Heart left ventricle (tissue), 16 donors: ENCODE measurements around the gene ATP7B. TPM values are rescaled to one million over a fixed set of nuclear protein-coding genes. Genes with fewer than 3 reads are reported as not detected.

ENCODE experiments used
- ATAC-seq, 4 donors: fragments of 200-7000 bp; cut with Tn5 transposase; one replicate each; pipeline ENCODE4 v1.9.1; 2020 to 2022; ENCODE audit warnings: moderate library complexity in 4 of 4, mild to moderate bottlenecking in 3 of 4, moderate number of reproducible peaks in 1 of 4
- DNase-seq, 5 donors: peaks; one replicate each; pipeline ENCODE4 v3.0.0-alpha.2; 2020
- H3K27ac ChIP-seq, 12 donors: fragments of 200-600 bp; sonication (generic) in 4 of 12; one replicate each; pipeline versions ENCODE4 v1.5.0 to v1.8.0; 2016 to 2022; ENCODE audit warnings: mild to moderate bottlenecking in 2 of 12
- H3K27me3 ChIP-seq, 9 donors: fragments of 200-600 bp; sonication (generic) in 2 of 9; one replicate each; pipeline versions ENCODE4 v1.5.1 to v1.8.0; 2016 to 2022; ENCODE audit warnings: mild to moderate bottlenecking in 3 of 9
- H3K36me3 ChIP-seq, 9 donors: fragments of 200-600 bp; sonication (generic) in 2 of 9; one replicate each; pipeline versions ENCODE4 v1.5.0 to v1.8.0; 2018 to 2022; ENCODE audit warnings: mild to moderate bottlenecking in 2 of 9
- H3K4me1 ChIP-seq, 12 donors: fragments of 200-600 bp; sonication (generic) in 4 of 12; one replicate each; pipeline versions ENCODE4 v1.5.0 to v1.8.0; 2016 to 2022; ENCODE audit warnings: mild to moderate bottlenecking in 3 of 12
- H3K4me3 ChIP-seq, 12 donors: fragments of 200-600 bp; sonication (generic) in 4 of 12; one replicate each; pipeline versions ENCODE4 v1.5.0 to v1.8.0; 2017 to 2022; ENCODE audit warnings: mild to moderate bottlenecking in 9 of 12, moderate library complexity in 4 of 12
- H3K9me3 ChIP-seq, 12 donors: fragments of 200-600 bp; sonication (generic) in 4 of 12; one replicate each; pipeline versions ENCODE4 v1.5.0 to v1.8.0; 2016 to 2022; ENCODE audit warnings: mild to moderate bottlenecking in 1 of 12
- CTCF ChIP-seq, 12 donors: fragments of 200-600 bp; sonication (generic) in 4 of 12; IDR thresholded peaks; one replicate each; pipeline versions ENCODE4 v1.5.0 to v1.8.0; 2018 to 2022; ENCODE audit warnings: antibody characterized with exemption in 12 of 12, mild to moderate bottlenecking in 5 of 12
- POLR2A ChIP-seq, 2 donors: fragments of 450-650 bp; IDR thresholded peaks; one replicate each; pipeline ENCODE4 v1.6.1; 2017; ENCODE audit warnings: antibody characterized with exemption in 2 of 2, mild to moderate bottlenecking in 2 of 2, moderate library complexity in 2 of 2
- WGBS, 4 donors: extraction: QIAGEN DNeasy Blood & Tissue Kit in 2 of 4; methylation state at CpG; one replicate each; pipeline versions ENCODE4 v1.1.5 to v1.1.7; 2013 to 2018; 5-methylcytosine and 5-hydroxymethylcytosine counted together
- intact Hi-C, 10 donors: fragments of 100-400 bp; cut with DNase I; formaldehyde crosslinking; loops; one replicate each; pipeline versions ENCODE4 v1.11.1 to v1.14.2; 2022
- polyA plus RNA-seq, 2 donors: library from polyadenylated mRNA; stranded (reverse); fragments of 200-250 nt; gene quantifications; one replicate each; pipeline ENCODE4 v1.2.3, GENCODE V29; 2013
- total RNA-seq, 9 donors: library from RNA; depleted of rRNA in 2 of 9; stranded (reverse); fragments of >200 nt in 2 of 9; fragmentation: NEBNext Ultra II Directional in 3 of 9; extraction: Animal tissue kit (Norgen Biotek cat#: 25700) in 3 of 9; gene quantifications; one replicate each; pipeline versions ENCODE4 v1.1.0 to v1.2.4, GENCODE V29; 2016 to 2023
- donor health status: ischemic (EF 13 %, LVEDD 7.1; RV severe dilation, severe dysfunction).
- donor health status: healthy with polysubstance abuse.
- donor health status: DM: no; HTN: yes; CAD: no.
- donor health status: DM: no; HTN: no; CAD: no.
- donor health status: ischemic (EF 25% LVEDD 6.9; RV normal size, moderate dysfunction).
- donor health status: ischemic (EF 25% LVEDD 5.7; RV mildly dilated, moderate dysfunction).
- donor health status: healthy.
- donor health status: DM: yes; HTN: yes; CAD: no.
- donor health status: ischemic (EF 35%, LVEDD 5.7; RV mildly dilated, moderate dysfunction).
- donor health status: nonischemic (EF 11% LVEDD 7.7; RV severe dilation, severe dysfunction).
- donor health status: DM: yes; HTN: yes; CAD: no.
- donor health status: PGD.
- donor health status: ischemic (EF 29% LVEDD 5.4; RV normal size, mild dysfunction).
- donor health status: nonischemic (EF 23%, LVEDD 6.1; RV moderate dilation, normal function).

The ATP7B gene
- total and polyA plus RNA-seq, 11 donors, result 2.7 to 11.4 (median 4.3) TPM

GRCh38 chr13:51935326-51936171 lies 75.7 kb downstream of the ATP7B start:
- intact Hi-C loops, result loop anchor here in 2 of 10 donors (10.0 kb wide), 2 partner anchors 79 to 179 kb away; partner anchors contain the start of genes ALG11 (in 1 of the 2) and ATP7B (in 1 of the 2)
- 80 to 90% (median 82%) methylated on average over 9 to 14 of the region's 14 CpGs for WGBS, 4 donors
- Histone ChIP-seq H3K9me3 (no peaks in the 10 kb centered on the region), H3K4me3 (no peak overlapping the region), H3K36me3 (peaks cover 0 to 63% (median 26%) of the 10 kb centered on the region in 9 donors), H3K27ac (no peak overlapping the region), H3K4me1 (no peaks in the 10 kb centered on the region), H3K27me3 (no peaks in the 10 kb centered on the region)
- TF ChIP-seq POLR2A (IDR thresholded peaks at IDR 0.05) (no peak), CTCF (IDR thresholded peaks at IDR 0.05) (peak in 11 of 12 donors; percentile 13 to 58 (median 30))
- DNase-seq (no peak), ATAC-seq (peak in 2 of 4 donors; percentile 36 to 56)

GRCh38 chr13:51934461-51935087 lies 76.7 kb downstream of the ATP7B start:
- no peaks in the 10 kb centered on the region for H3K9me3 ChIP-seq
- no peak for ATAC-seq
- peaks cover 0 to 56% (median 22%) of the 10 kb centered on the region in 9 donors for H3K36me3 ChIP-seq
- H3K27ac ChIP-seq, result no peak overlapping the region
- no peaks in the 10 kb centered on the region for H3K4me1 ChIP-seq
- no peak for TF ChIP-seq POLR2A (IDR thresholded peaks at IDR 0.05)
- no peak for TF ChIP-seq CTCF (IDR thresholded peaks at IDR 0.05)
- WGBS, 4 donors, result 83 to 91% (median 91%) methylated on average over 7 to 19 of the region's 19 CpGs
- H3K4me3 ChIP-seq, result no peak overlapping the region
- no peaks in the 10 kb centered on the region for H3K27me3 ChIP-seq
- no peak for DNase-seq
- intact Hi-C loops, result loop anchor here in 2 of 10 donors (10.0 kb wide), 2 partner anchors 80 to 180 kb away; partner anchors contain the start of genes ALG11 (in 1 of the 2) and ATP7B (in 1 of the 2)

- ATAC-seq, result no peak
- WGBS, 4 donors, result 84 to 87% (median 86%) methylated on average over 13 to 14 of the region's 14 CpGs
- intact Hi-C loops, result loop anchor here in 2 of 10 donors (10.0 kb wide), 2 partner anchors 81 to 181 kb away; partner anchors contain the start of genes ALG11 (in 1 of the 2) and ATP7B (in 1 of the 2)
- no peak for DNase-seq
- peaks cover 0 to 47% (median 21%) of the 10 kb centered on the region in 9 donors for H3K36me3 ChIP-seq
- H3K9me3 ChIP-seq, result no peaks in the 10 kb centered on the region
- no peaks in the 10 kb centered on the region for H3K27me3 ChIP-seq
- H3K4me1 ChIP-seq, result peaks cover 0 to 3% (median 0%) of the 10 kb centered on the region in 12 donors
- H3K27ac ChIP-seq, result no peak overlapping the region
- no peak overlapping the region for H3K4me3 ChIP-seq
- TF ChIP-seq CTCF (IDR thresholded peaks at IDR 0.05) (no peak), POLR2A (IDR thresholded peaks at IDR 0.05) (no peak)
These were observed 77.7 kb downstream of the ATP7B start for GRCh38 chr13:51933466-51934058.
